HepG2 (cell line): ENCODE data around the gene ADGRB2. TPM values are rescaled to one million over a fixed set of nuclear protein-coding genes. Genes with fewer than 3 reads are reported as not detected.
A peak's percentile ranks its signal among the peaks of the same experiment; 100 is the strongest.

Source experiments
- GPBP1L1 ChIP-seq: sonication (generic); formaldehyde crosslinking; IDR thresholded peaks from 2 replicates; pipeline ENCODE4 v1.5.0; 2020; ENCODE audit warnings: mild to moderate bottlenecking, missing genetic modification reagents
- HNRNPK ChIP-seq: fragments of 200-400 bp; formaldehyde crosslinking; IDR thresholded peaks from 2 replicates; pipeline ENCODE4 v1.6.1; 2018; ENCODE audit warnings: low read length, low read depth, moderate library complexity, mild to moderate bottlenecking; ENCODE audit not compliant: poor library complexity, severe bottlenecking
- KAT7 ChIP-seq: IDR thresholded peaks from 2 replicates; pipeline ENCODE4 v1.6.1; 2018; ENCODE audit warnings: borderline replicate concordance, missing compliant biosample characterization
- KMT2B ChIP-seq: IDR thresholded peaks from 2 replicates; pipeline ENCODE4 v1.6.1; 2016; ENCODE audit warnings: missing genetic modification reagents, missing compliant biosample characterization
- MIER3 ChIP-seq: IDR thresholded peaks from 2 replicates; pipeline ENCODE4 v1.6.1; 2016; ENCODE audit warnings: missing compliant biosample characterization, borderline replicate concordance
- PHF8 ChIP-seq: sonication (generic); formaldehyde crosslinking; IDR thresholded peaks from 2 replicates; pipeline ENCODE4 v1.5.0; 2020; ENCODE audit warnings: missing genetic modification reagents
- PRPF4 ChIP-seq: fragments of 200-400 bp; formaldehyde crosslinking; IDR thresholded peaks from 2 replicates; pipeline ENCODE4 v1.6.1; 2016; ENCODE audit warnings: low read length, low read depth; ENCODE audit not compliant: poor library complexity, severe bottlenecking
- RERE ChIP-seq: IDR thresholded peaks from 2 replicates; pipeline ENCODE4 v1.6.1; 2016; ENCODE audit warnings: low read depth, missing genetic modification reagents, missing compliant biosample characterization
- ZBTB1 ChIP-seq: sonication (generic); formaldehyde crosslinking; IDR thresholded peaks from 2 replicates; pipeline ENCODE4 v1.4.0; 2020; ENCODE audit warnings: missing genetic modification reagents, borderline replicate concordance
- ZBTB14 ChIP-seq: sonication (generic); formaldehyde crosslinking; IDR thresholded peaks from 2 replicates; pipeline ENCODE4 v1.4.0; 2020; ENCODE audit warnings: missing genetic modification reagents
- ZFP41 ChIP-seq: sonication (generic); formaldehyde crosslinking; IDR thresholded peaks from 2 replicates; pipeline ENCODE4 v1.4.0; 2020; ENCODE audit warnings: mild to moderate bottlenecking, missing genetic modification reagents, borderline replicate concordance
- ZIK1 ChIP-seq: sonication (generic); formaldehyde crosslinking; IDR thresholded peaks from 2 replicates; pipeline ENCODE4 v1.5.0; 2020; ENCODE audit warnings: mild to moderate bottlenecking, low read depth, missing genetic modification reagents, borderline replicate concordance
- ZKSCAN1 ChIP-seq: fragments of 150-350 bp; IDR thresholded peaks from 2 replicates; pipeline ENCODE4 v1.6.1; 2014; ENCODE audit warnings: low read length
- ZNF207 ChIP-seq: fragments of 450-650 bp; IDR thresholded peaks from 2 replicates; pipeline ENCODE4 v1.6.1; 2016; ENCODE audit warnings: antibody characterized with exemption, borderline replicate concordance
- ZNF234 ChIP-seq: sonication (generic); formaldehyde crosslinking; conservative IDR thresholded peaks from 2 replicates; pipeline ENCODE4 v1.5.1; 2020; ENCODE audit warnings: mild to moderate bottlenecking, missing genetic modification reagents
- ZNF563 ChIP-seq: sonication (generic); formaldehyde crosslinking; IDR thresholded peaks from 2 replicates; pipeline ENCODE4 v1.8.0; 2022; ENCODE audit warnings: mild to moderate bottlenecking, moderate library complexity, missing genetic modification reagents
- ZNF761 ChIP-seq: sonication (generic); formaldehyde crosslinking; conservative IDR thresholded peaks from 2 replicates; pipeline ENCODE4 v1.4.0; 2020; ENCODE audit warnings: mild to moderate bottlenecking, missing genetic modification reagents
- ZNF83 ChIP-seq: sonication (generic); formaldehyde crosslinking; IDR thresholded peaks from 2 replicates; pipeline ENCODE4 v1.4.0; 2020; ENCODE audit warnings: missing genetic modification reagents, mild to moderate bottlenecking, borderline replicate concordance
- ZNF883 ChIP-seq: sonication (generic); formaldehyde crosslinking; IDR thresholded peaks from 2 replicates; pipeline ENCODE4 v1.5.1; 2020; ENCODE audit warnings: mild to moderate bottlenecking, missing genetic modification reagents; ENCODE audit errors: not compliant biosample characterization
- polyA plus RNA-seq, 8 experiments: library from polyadenylated mRNA; depleted of rRNA in 3 of 8; stranded (reverse) in 7 of 8; unstranded in 1 of 8; fragments of >200 nt; fragmentation: Illumina TruSeq in 4 of 8; extraction: Trizol in 4 of 8; gene quantifications; 2 replicates each; pipeline versions ENCODE4 v1.2.1 to v1.2.3, GENCODE V29; 2011 to 2016; ENCODE audit warnings: low read depth in 4 of 8, missing spikeins in 1 of 8, mixed read lengths in 1 of 8; ENCODE audit not compliant: insufficient read depth in 1 of 8
- total RNA-seq, 5 experiments: library from RNA; depleted of rRNA; stranded (reverse); fragments of >200 nt; fragmentation: Illumina TruSeq; extraction: Trizol; gene quantifications; 2 replicates each; pipeline ENCODE4 v1.2.3, GENCODE V29; 2016; ENCODE audit warnings: low read depth in 1 of 5

The ADGRB2 gene
- total and polyA plus RNA-seq, 2 of the 13 experiments (the other 11 are each of a cell fraction or from before 2014, with no cell fraction given), result 0.03 to 0.09 TPM

- TF ChIP-seq MIER3 (CRISPR knock-in tag) (no peak), ZNF207 (no peak), KAT7 (CRISPR knock-in tag) (no peak; the same call in 1 of the 2 replicates), ZBTB1 (CRISPR knock-in tag) (no peak), ZNF761 (CRISPR knock-in tag) (0 out of 2 replicates have a peak, but pooled peaks have one; percentile 36), ZNF563 (CRISPR knock-in tag) (no peak), ZFP41 (no peak), PRPF4 (no peak), ZBTB14 (CRISPR knock-in tag) (no peak), PHF8 (CRISPR knock-in tag) (peak; percentile 5; the same call in 1 of the 2 replicates), ZNF83 (CRISPR knock-in tag) (no peak; the same call in 1 of the 2 replicates), ZIK1 (CRISPR knock-in tag) (no peak), RERE (0 out of 2 replicates have a peak, but pooled peaks have one; percentile 11), KMT2B (CRISPR knock-in tag) (peak; percentile 7; the same call in 1 of the 2 replicates), ZNF234 (CRISPR knock-in tag) (no peak), HNRNPK (peak; percentile 28), ZNF883 (CRISPR knock-in tag) (no peak), GPBP1L1 (CRISPR knock-in tag) (no peak), ZKSCAN1 (no peak)
Observed at GRCh38 chr1:31714442-31715086, 49.6 kb downstream of the ADGRB2 start (continued).
